GM21529 (cell line): ENCODE measurements around the gene BRDT.
"Not testable (repeated sequence)": the region's sequence is repeated elsewhere in the genome, so short reads cannot be mapped to it uniquely, and the experiment has no call there.

Experiments
- ATAC-seq: cut with Tn5 transposase; IDR thresholded peaks from one replicate; pipeline ENCODE4 v1.9.1; 2021; ENCODE audit not compliant: unreplicated experiment

The BRDT gene

GRCh38 chr1:91981996-91982609, 32.9 kb downstream of the BRDT start:
- ATAC-seq: no peak

- no peak for ATAC-seq
Measured at GRCh38 chr1:91993256-91993655, 44.1 kb downstream of the BRDT start.

- no peak for ATAC-seq
Measured at GRCh38 chr1:91997607-91998195, 48.5 kb downstream of the BRDT start.

GRCh38 chr1:92004129-92004528, 54.9 kb downstream of the BRDT start:
- no peak for ATAC-seq

- no peak for ATAC-seq
Measured at GRCh38 chr1:92013923-92014322, 64.7 kb downstream of the BRDT start.

- no peak for ATAC-seq
Measured at GRCh38 chr1:92016720-92017316, 67.6 kb downstream of the BRDT start.

GRCh38 chr1:92017656-92018055, 68.5 kb downstream of the BRDT start:
- ATAC-seq: no peak

- not testable (repeated sequence) for ATAC-seq
Measured at GRCh38 chr1:92026042-92026441, 76.8 kb downstream of the BRDT start.

- no peak for ATAC-seq
Measured at GRCh38 chr1:92026806-92027205, 77.6 kb downstream of the BRDT start.

GRCh38 chr1:92029241-92029922, 80.2 kb downstream of the BRDT start:
- ATAC-seq: no peak

- no peak for ATAC-seq
Measured at GRCh38 chr1:92030656-92031107, 81.5 kb downstream of the BRDT start.

GRCh38 chr1:92031281-92032110, 82.3 kb downstream of the BRDT start:
- no peak for ATAC-seq

GRCh38 chr1:92037400-92037799, 88.2 kb downstream of the BRDT start:
- no peak for ATAC-seq

GRCh38 chr1:92038695-92039346, 89.6 kb downstream of the BRDT start:
- ATAC-seq: no peak

GRCh38 chr1:92040971-92041370, 91.8 kb downstream of the BRDT start:
- ATAC-seq: no peak

- no peak for ATAC-seq
Measured at GRCh38 chr1:92043621-92044020, 94.4 kb downstream of the BRDT start.

GRCh38 chr1:92045766-92046495, 96.7 kb downstream of the BRDT start:
- no peak for ATAC-seq

GRCh38 chr1:92051948-92052347, 102.7 kb downstream of the BRDT start:
- no peak for ATAC-seq
